Measurements from ENCODE around the gene HSF5. TPM values are rescaled to one million over a fixed set of nuclear protein-coding genes. Genes with fewer than 3 reads are reported as not detected.
"Not testable (repeated sequence)": the region's sequence is repeated elsewhere in the genome, so short reads cannot be mapped to it uniquely, and the experiment has no call there.

The HSF5 gene
- total RNA-seq, 1 experiment from 2014 or later, result not detected

GRCh38 chr17:58492238-58493121, 4.3 kb upstream of the HSF5 start:
- in situ Hi-C loops (cut with HindIII; ENCODE audit: low sequenced_read_pairs), result no loop called here
- DNase-seq (ENCODE audit: low spot score), result no peak

- in situ Hi-C loops (cut with HindIII; ENCODE audit: low sequenced_read_pairs), result no loop called here
These were observed 3.4 kb upstream of the HSF5 start for GRCh38 chr17:58491510-58492045.

GRCh38 chr17:58488428-58488890, 251 bp upstream of the HSF5 start:
- in situ Hi-C loops (cut with HindIII; ENCODE audit: low sequenced_read_pairs), result no loop called here

More at GRCh38 chr17:58491510-58492045, 3.4 kb upstream of the HSF5 start:
- DNase-seq (ENCODE audit: low spot score), result no peak

GRCh38 chr17:58484600-58484999, 3.6 kb downstream of the HSF5 start:
- in situ Hi-C loops (cut with HindIII; ENCODE audit: low sequenced_read_pairs), result no loop called here
- no peak for DNase-seq (ENCODE audit: low spot score)

More at GRCh38 chr17:58488428-58488890, 251 bp upstream of the HSF5 start:
- no peak for DNase-seq (ENCODE audit: low spot score)

GRCh38 chr17:58481798-58482197, 6.4 kb downstream of the HSF5 start:
- DNase-seq (ENCODE audit: low spot score); in situ Hi-C loops (cut with HindIII; ENCODE audit: low sequenced_read_pairs): not testable (repeated sequence)

GRCh38 chr17:58480090-58480489, 8.1 kb downstream of the HSF5 start:
- DNase-seq (ENCODE audit: low spot score), result no peak
- in situ Hi-C loops (cut with HindIII; ENCODE audit: low sequenced_read_pairs), result no loop called here

- no peak for DNase-seq (ENCODE audit: low spot score)
- in situ Hi-C loops (cut with HindIII; ENCODE audit: low sequenced_read_pairs), result no loop called here
These were observed 11.4 kb downstream of the HSF5 start for GRCh38 chr17:58476812-58477211.

GRCh38 chr17:58475985-58476384, 12.2 kb downstream of the HSF5 start:
- in situ Hi-C loops (cut with HindIII; ENCODE audit: low sequenced_read_pairs), result no loop called here
- no peak for DNase-seq (ENCODE audit: low spot score)

- in situ Hi-C loops (cut with HindIII; ENCODE audit: low sequenced_read_pairs), result no loop called here
- no peak for DNase-seq (ENCODE audit: low spot score)
These were observed 17.9 kb downstream of the HSF5 start for GRCh38 chr17:58470356-58470755.

- in situ Hi-C loops (cut with HindIII; ENCODE audit: low sequenced_read_pairs), result no loop called here
- DNase-seq (ENCODE audit: low spot score), result no peak
These were observed 19.3 kb downstream of the HSF5 start for GRCh38 chr17:58468944-58469343.

GRCh38 chr17:58455491-58455890, 32.7 kb downstream of the HSF5 start:
- no peak for DNase-seq (ENCODE audit: low spot score)
- in situ Hi-C loops (cut with HindIII; ENCODE audit: low sequenced_read_pairs), result no loop called here

- no peak for DNase-seq (ENCODE audit: low spot score)
- in situ Hi-C loops (cut with HindIII; ENCODE audit: low sequenced_read_pairs), result no loop called here
These were observed 35.5 kb downstream of the HSF5 start for GRCh38 chr17:58452738-58453137.

GRCh38 chr17:58447039-58447975, 40.9 kb downstream of the HSF5 start:
- in situ Hi-C loops (cut with HindIII; ENCODE audit: low sequenced_read_pairs), result no loop called here
- peak; percentile 61 for DNase-seq (ENCODE audit: low spot score)

- in situ Hi-C loops (cut with HindIII; ENCODE audit: low sequenced_read_pairs), result no loop called here
- no peak for DNase-seq (ENCODE audit: low spot score)
These were observed 42.1 kb downstream of the HSF5 start for GRCh38 chr17:58446086-58446485.

GRCh38 chr17:58436805-58437239, 51.4 kb downstream of the HSF5 start:
- in situ Hi-C loops (cut with HindIII; ENCODE audit: low sequenced_read_pairs), result no loop called here
- DNase-seq (ENCODE audit: low spot score), result no peak

GRCh38 chr17:58436245-58436644, 52.0 kb downstream of the HSF5 start:
- in situ Hi-C loops (cut with HindIII; ENCODE audit: low sequenced_read_pairs), result no loop called here
- no peak for DNase-seq (ENCODE audit: low spot score)

GRCh38 chr17:58432806-58433573, 55.2 kb downstream of the HSF5 start:
- no peak for DNase-seq (ENCODE audit: low spot score)
- in situ Hi-C loops (cut with HindIII; ENCODE audit: low sequenced_read_pairs), result no loop called here

- DNase-seq (ENCODE audit: low spot score), result no peak
- in situ Hi-C loops (cut with HindIII; ENCODE audit: low sequenced_read_pairs), result no loop called here
These were observed 60.4 kb downstream of the HSF5 start for GRCh38 chr17:58427807-58428206.

- no peak for DNase-seq (ENCODE audit: low spot score)
- in situ Hi-C loops (cut with HindIII; ENCODE audit: low sequenced_read_pairs), result no loop called here
These were observed 66.5 kb downstream of the HSF5 start for GRCh38 chr17:58421711-58422110.

Measured in G401 (cell line).